Measurements from ENCODE around the gene UCK1.

Gene UCK1

GRCh38 chr9:131545786-131546335 is 14.8 kb upstream of the UCK1 start:
- Histone ChIP-seq H3K4ac (ENCODE audit: low read length) (no peak overlapping the region), H3K9me3 (replicated peaks in 1 of 2; ENCODE audit: control insufficient read depth in 2 of 2, insufficient read depth in 1 of 2, low read depth in 1 of 2, low read length in 2 of 2) (peaks cover 5 to 14% of the 10 kb centered on the region in 2 donors), H3K36me3 (replicated peaks in 1 of 2; ENCODE audit: control insufficient read depth in 2 of 2, insufficient read depth in 2 of 2, low read length in 2 of 2) (no peaks in the 10 kb centered on the region), H3K14ac (ENCODE audit: low read length) (no peak overlapping the region), H3K4me1 (ENCODE audit: control insufficient read depth in 2 of 2, insufficient read depth in 1 of 2, low read depth in 1 of 2, low read length in 2 of 2) (no peaks in the 10 kb centered on the region), H2BK15ac (ENCODE audit: low read length) (peak overlapping the region; percentile 30), H3K27ac (replicated peaks; ENCODE audit: low read length) (no peak overlapping the region), H2BK5ac (ENCODE audit: low read length) (no peak overlapping the region), H3K4me3 (ENCODE audit: low read length in 2 of 2) (peak overlapping the region in 1 of 2 donors; percentile 17), H3K79me1 (ENCODE audit: low read depth, low read length) (peaks cover 1% of the 10 kb centered on the region), H4K8ac (ENCODE audit: low read depth, low read length) (no peak overlapping the region), H3K18ac (ENCODE audit: low read length) (peak overlapping the region; percentile 35), H3K27me3 (ENCODE audit: control insufficient read depth in 3 of 3, insufficient read depth in 3 of 3, low read depth in 1 of 3, low read length in 3 of 3) (peaks cover 0 to 20% (median 10%) of the 10 kb centered on the region in 3 experiments), H3K23ac (ENCODE audit: low read depth, low read length, poor library complexity) (peak overlapping the region; percentile 91), H2AFZ (ENCODE audit: low read length) (peak overlapping the region; percentile 58), H4K91ac (ENCODE audit: low read depth, low read length, poor library complexity) (no peak overlapping the region), H2AK5ac (ENCODE audit: low read depth, low read length) (no peak overlapping the region), H2BK12ac (ENCODE audit: low read length) (no peak overlapping the region), H2BK120ac (ENCODE audit: low read depth, low read length) (no peak overlapping the region), H3K4me2 (ENCODE audit: insufficient read depth, low read length, poor library complexity, severe bottlenecking) (peak overlapping the region; percentile 33), H3K9ac (ENCODE audit: low read depth, low read length, poor library complexity) (no peak overlapping the region)
- DNase-seq (ENCODE audit: low spot score), result no peak
- WGBS, 2 donors (ENCODE audit: extremely low coverage in 2 of 2, insufficient read length in 2 of 2, insufficient replicate concordance in 1 of 2), result no CpG with 5 or more reads among the region's 30 CpGs

DNA sequence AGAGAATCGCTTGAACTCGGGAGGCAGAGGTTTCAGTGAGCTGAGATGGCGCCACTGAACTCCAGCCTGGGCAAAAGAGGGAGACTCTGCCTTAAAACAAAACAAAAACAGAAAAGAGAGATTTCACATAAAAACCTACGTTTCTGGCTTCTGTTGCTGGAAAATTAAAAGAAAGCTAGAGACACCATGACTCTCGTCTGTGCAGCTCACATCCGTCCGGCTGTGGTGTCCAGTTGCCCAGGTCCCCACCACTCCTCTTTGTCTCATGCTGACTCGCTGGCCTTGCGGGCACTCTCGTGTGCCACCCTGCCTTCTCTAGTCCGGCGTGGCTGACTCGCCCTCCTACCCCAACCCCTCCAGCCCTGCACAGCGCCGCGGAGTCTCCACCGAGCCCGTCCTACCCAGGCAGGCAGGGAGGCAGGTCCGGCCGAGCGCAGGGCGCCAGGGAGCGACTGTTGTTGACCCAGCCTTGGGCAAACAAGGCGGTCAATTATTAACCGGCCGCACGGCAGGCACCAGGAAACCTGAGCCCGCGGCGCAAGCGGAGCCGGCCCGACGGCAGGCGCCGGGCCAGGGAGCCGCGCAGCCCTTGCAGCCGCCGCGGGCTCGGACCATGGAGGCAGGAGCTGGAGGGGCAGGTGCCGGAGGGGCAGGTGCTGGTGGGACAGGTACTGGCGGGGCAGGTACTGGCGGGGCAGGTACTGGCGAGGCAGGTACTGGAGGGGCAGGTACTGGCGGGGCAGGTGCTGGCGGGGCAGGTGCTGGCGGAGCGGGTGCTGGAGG is 14.1 kb upstream of the UCK1 start, which contains the start of gene PRRT1B:
TSS of gene PRRT1B (plus strand) at position 521 of the 783 bp plus-strand sequence. CDS start at position 614, 93 bp downstream.
- Histone ChIP-seq H2BK120ac (ENCODE audit: low read depth, low read length) (no peak within 1 kb of the TSS), H3K4me3 (ENCODE audit: low read length in 2 of 2) (peak within 1 kb of the TSS in 1 of 2 donors; percentile 17), H3K23ac (ENCODE audit: low read depth, low read length, poor library complexity) (peak within 1 kb of the TSS; percentile 91), H3K4ac (ENCODE audit: low read length) (no peak within 1 kb of the TSS), H3K79me1 (ENCODE audit: low read depth, low read length) (peaks cover 1% of the 10 kb centered on the region), H2AFZ (ENCODE audit: low read length) (peak within 1 kb of the TSS; percentile 58), H3K27me3 (ENCODE audit: control insufficient read depth in 3 of 3, insufficient read depth in 3 of 3, low read depth in 1 of 3, low read length in 3 of 3) (peaks cover 0 to 20% (median 10%) of the 10 kb centered on the region in 3 experiments), H3K36me3 (replicated peaks in 1 of 2; ENCODE audit: control insufficient read depth in 2 of 2, insufficient read depth in 2 of 2, low read length in 2 of 2) (no peaks in the 10 kb centered on the region), H3K9ac (ENCODE audit: low read depth, low read length, poor library complexity) (no peak within 1 kb of the TSS), H3K14ac (ENCODE audit: low read length) (no peak within 1 kb of the TSS), H2BK15ac (ENCODE audit: low read length) (peak within 1 kb of the TSS; percentile 30), H2BK5ac (ENCODE audit: low read length) (no peak within 1 kb of the TSS), H4K91ac (ENCODE audit: low read depth, low read length, poor library complexity) (no peak within 1 kb of the TSS), H3K4me1 (ENCODE audit: control insufficient read depth in 2 of 2, insufficient read depth in 1 of 2, low read depth in 1 of 2, low read length in 2 of 2) (no peaks in the 10 kb centered on the region), H3K18ac (ENCODE audit: low read length) (peak within 1 kb of the TSS; percentile 35), H3K27ac (replicated peaks; ENCODE audit: low read length) (no peak within 1 kb of the TSS), H4K8ac (ENCODE audit: low read depth, low read length) (no peak within 1 kb of the TSS), H2BK12ac (ENCODE audit: low read length) (no peak within 1 kb of the TSS), H3K9me3 (replicated peaks in 1 of 2; ENCODE audit: control insufficient read depth in 2 of 2, insufficient read depth in 1 of 2, low read depth in 1 of 2, low read length in 2 of 2) (peaks cover 5 to 14% of the 10 kb centered on the region in 2 donors), H2AK5ac (ENCODE audit: low read depth, low read length) (no peak within 1 kb of the TSS), H3K4me2 (ENCODE audit: insufficient read depth, low read length, poor library complexity, severe bottlenecking) (peak within 1 kb of the TSS; percentile 33)
- no peak for DNase-seq (ENCODE audit: low spot score)
- WGBS, 2 donors (ENCODE audit: extremely low coverage in 2 of 2, insufficient read length in 2 of 2, insufficient replicate concordance in 1 of 2), result no CpG with 5 or more reads among the region's 50 CpGs

DNA sequence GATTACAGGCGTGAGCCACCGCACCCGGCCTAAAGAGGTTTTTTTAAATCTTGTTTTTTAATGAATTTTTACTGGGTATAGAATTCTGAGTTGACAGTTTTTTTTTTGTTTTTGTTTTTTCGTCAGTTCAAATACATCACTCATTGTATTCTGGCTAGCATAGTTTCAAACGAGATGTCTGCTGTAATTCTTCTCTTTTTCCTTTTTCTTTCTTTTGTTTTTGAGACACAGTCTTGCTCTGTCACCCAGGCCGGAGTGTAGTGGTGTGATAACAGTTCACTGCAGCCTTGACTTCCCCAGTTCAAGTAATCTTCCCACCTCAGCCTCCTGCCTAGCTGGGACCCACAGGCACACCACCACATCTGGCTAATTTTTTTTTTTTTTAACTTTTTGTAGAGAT is 12.1 kb upstream of the UCK1 start:
- H3K9ac ChIP-seq (ENCODE audit: low read depth, low read length, poor library complexity), result no peak overlapping the region
- H2BK12ac ChIP-seq (ENCODE audit: low read length), result no peak overlapping the region
- H3K9me3 ChIP-seq (replicated peaks in 1 of 2; ENCODE audit: control insufficient read depth in 2 of 2, insufficient read depth in 1 of 2, low read depth in 1 of 2, low read length in 2 of 2), result peaks cover 5 to 14% of the 10 kb centered on the region in 2 donors
- H3K4me3 ChIP-seq (ENCODE audit: low read length in 2 of 2), result no peak overlapping the region
- H3K27ac ChIP-seq (replicated peaks; ENCODE audit: low read length), result no peak overlapping the region
- H3K27me3 ChIP-seq (ENCODE audit: control insufficient read depth in 3 of 3, insufficient read depth in 3 of 3, low read depth in 1 of 3, low read length in 3 of 3), result peaks cover 0 to 20% (median 6%) of the 10 kb centered on the region in 3 experiments
- H3K4me1 ChIP-seq (ENCODE audit: control insufficient read depth in 2 of 2, insufficient read depth in 1 of 2, low read depth in 1 of 2, low read length in 2 of 2), result no peaks in the 10 kb centered on the region
- H3K36me3 ChIP-seq (replicated peaks in 1 of 2; ENCODE audit: control insufficient read depth in 2 of 2, insufficient read depth in 2 of 2, low read length in 2 of 2), result no peaks in the 10 kb centered on the region
- no peak overlapping the region for H4K8ac ChIP-seq (ENCODE audit: low read depth, low read length)
- no peak overlapping the region for H2AK5ac ChIP-seq (ENCODE audit: low read depth, low read length)
- WGBS, 2 donors (ENCODE audit: extremely low coverage in 2 of 2, insufficient read length in 2 of 2, insufficient replicate concordance in 1 of 2), result no CpG with 5 or more reads among the region's 6 CpGs
- no peak overlapping the region for H2BK120ac ChIP-seq (ENCODE audit: low read depth, low read length)
- no peak overlapping the region for H3K23ac ChIP-seq (ENCODE audit: low read depth, low read length, poor library complexity)
- H3K79me1 ChIP-seq (ENCODE audit: low read depth, low read length), result peaks cover 1% of the 10 kb centered on the region
- no peak overlapping the region for H2BK5ac ChIP-seq (ENCODE audit: low read length)
- H3K18ac ChIP-seq (ENCODE audit: low read length), result no peak overlapping the region
- H4K91ac ChIP-seq (ENCODE audit: low read depth, low read length, poor library complexity), result no peak overlapping the region
- H2AFZ ChIP-seq (ENCODE audit: low read length), result no peak overlapping the region
- H2BK15ac ChIP-seq (ENCODE audit: low read length), result no peak overlapping the region
- DNase-seq (ENCODE audit: low spot score), result no peak
- H3K4me2 ChIP-seq (ENCODE audit: insufficient read depth, low read length, poor library complexity, severe bottlenecking), result no peak overlapping the region
- no peak overlapping the region for H3K14ac ChIP-seq (ENCODE audit: low read length)
- no peak overlapping the region for H3K4ac ChIP-seq (ENCODE audit: low read length)

DNA sequence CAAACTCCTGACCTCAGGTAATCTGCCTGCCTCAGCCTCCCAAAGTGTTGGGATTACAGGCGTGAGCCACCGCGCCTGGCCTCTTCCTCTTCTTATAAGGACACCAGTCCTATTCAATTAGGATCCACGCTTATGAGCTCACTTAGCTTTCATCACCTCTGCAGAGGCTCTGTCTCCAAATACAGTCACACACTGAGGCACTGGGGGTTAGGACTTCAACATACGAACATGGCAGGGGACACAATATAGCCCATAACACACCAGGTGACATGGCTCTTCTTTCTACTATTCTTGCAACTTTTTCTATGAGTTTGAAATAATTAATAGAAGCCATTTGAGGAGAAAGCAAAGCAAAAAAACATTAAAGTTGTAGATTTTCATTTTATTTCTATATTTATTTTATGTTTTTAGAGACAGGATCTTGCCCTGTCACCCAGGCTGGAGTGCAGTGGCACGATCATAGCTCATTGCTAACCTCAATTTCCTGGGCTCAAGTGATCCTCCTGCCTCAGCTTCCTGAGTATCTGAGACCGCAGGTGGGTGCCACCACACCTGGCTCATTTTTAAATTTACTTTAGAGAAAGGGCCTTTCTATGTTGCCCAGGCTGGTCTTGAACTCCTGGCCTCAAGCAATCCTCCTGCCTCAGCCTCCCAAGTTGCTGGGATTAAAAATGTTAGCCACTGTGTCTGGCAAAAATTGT is 8.3 kb upstream of the UCK1 start:
- H4K91ac ChIP-seq (ENCODE audit: low read depth, low read length, poor library complexity), result no peak overlapping the region
- no peak overlapping the region for H3K14ac ChIP-seq (ENCODE audit: low read length)
- no peak overlapping the region for H2BK12ac ChIP-seq (ENCODE audit: low read length)
- H3K9ac ChIP-seq (ENCODE audit: low read depth, low read length, poor library complexity), result no peak overlapping the region
- H3K4me2 ChIP-seq (ENCODE audit: insufficient read depth, low read length, poor library complexity, severe bottlenecking), result no peak overlapping the region
- no peak overlapping the region for H3K4ac ChIP-seq (ENCODE audit: low read length)
- no peak overlapping the region for H3K18ac ChIP-seq (ENCODE audit: low read length)
- no peak overlapping the region for H3K4me3 ChIP-seq (ENCODE audit: low read length in 2 of 2)
- no CpG with 5 or more reads among the region's 7 CpGs for WGBS, 2 donors (ENCODE audit: extremely low coverage in 2 of 2, insufficient read length in 2 of 2, insufficient replicate concordance in 1 of 2)
- peaks cover 5 to 12% of the 10 kb centered on the region in 2 donors for H3K9me3 ChIP-seq (replicated peaks in 1 of 2; ENCODE audit: control insufficient read depth in 2 of 2, insufficient read depth in 1 of 2, low read depth in 1 of 2, low read length in 2 of 2)
- H2AK5ac ChIP-seq (ENCODE audit: low read depth, low read length), result no peak overlapping the region
- H3K79me1 ChIP-seq (ENCODE audit: low read depth, low read length), result no peaks in the 10 kb centered on the region
- H2BK15ac ChIP-seq (ENCODE audit: low read length), result no peak overlapping the region
- no peak overlapping the region for H2BK5ac ChIP-seq (ENCODE audit: low read length)
- no peak overlapping the region for H3K27ac ChIP-seq (replicated peaks; ENCODE audit: low read length)
- H2BK120ac ChIP-seq (ENCODE audit: low read depth, low read length), result no peak overlapping the region
- peaks cover 0 to 1% (median 0%) of the 10 kb centered on the region in 3 experiments for H3K27me3 ChIP-seq (ENCODE audit: control insufficient read depth in 3 of 3, insufficient read depth in 3 of 3, low read depth in 1 of 3, low read length in 3 of 3)
- no peak for DNase-seq (ENCODE audit: low spot score)
- H2AFZ ChIP-seq (ENCODE audit: low read length), result no peak overlapping the region
- H3K4me1 ChIP-seq (ENCODE audit: control insufficient read depth in 2 of 2, insufficient read depth in 1 of 2, low read depth in 1 of 2, low read length in 2 of 2), result no peaks in the 10 kb centered on the region
- no peaks in the 10 kb centered on the region for H3K36me3 ChIP-seq (replicated peaks in 1 of 2; ENCODE audit: control insufficient read depth in 2 of 2, insufficient read depth in 2 of 2, low read length in 2 of 2)
- H3K23ac ChIP-seq (ENCODE audit: low read depth, low read length, poor library complexity), result no peak overlapping the region
- H4K8ac ChIP-seq (ENCODE audit: low read depth, low read length), result no peak overlapping the region
